Activated CD8-positive, alpha-beta memory T cell treated with anti-CD3 and anti-CD28 coated beads for 36 hours (primary cell): ENCODE results near the gene ITGB8. TPM values are rescaled to one million over a fixed set of nuclear protein-coding genes. Genes with fewer than 3 reads are reported as not detected.
"Not testable (repeated sequence)": the region's sequence is repeated elsewhere in the genome, so short reads cannot be mapped to it uniquely, and the experiment has no call there.

Source experiments
- CTCF ChIA-PET: fragments of 350-600 bp; sonication (Branson Sonifier 250); formaldehyde crosslinking; loops from one replicate; lab custom pipeline; 2021; ENCODE audit warnings: antibody characterized with exemption; lab: Charles Lee
- POLR2A ChIA-PET: fragments of 350-600 bp; sonication (Branson Sonifier 250); formaldehyde crosslinking; loops from one replicate; lab custom pipeline; 2021; ENCODE audit warnings: antibody characterized with exemption; lab: Charles Lee
- total RNA-seq, 2 experiments: library from RNA; stranded (reverse); gene quantifications; one replicate each; pipeline ENCODE4 v1.2.3, GENCODE V29; 2021

The ITGB8 gene
- total RNA-seq, result under 1 TPM; 0.02 to 0.04 TPM

DNA sequence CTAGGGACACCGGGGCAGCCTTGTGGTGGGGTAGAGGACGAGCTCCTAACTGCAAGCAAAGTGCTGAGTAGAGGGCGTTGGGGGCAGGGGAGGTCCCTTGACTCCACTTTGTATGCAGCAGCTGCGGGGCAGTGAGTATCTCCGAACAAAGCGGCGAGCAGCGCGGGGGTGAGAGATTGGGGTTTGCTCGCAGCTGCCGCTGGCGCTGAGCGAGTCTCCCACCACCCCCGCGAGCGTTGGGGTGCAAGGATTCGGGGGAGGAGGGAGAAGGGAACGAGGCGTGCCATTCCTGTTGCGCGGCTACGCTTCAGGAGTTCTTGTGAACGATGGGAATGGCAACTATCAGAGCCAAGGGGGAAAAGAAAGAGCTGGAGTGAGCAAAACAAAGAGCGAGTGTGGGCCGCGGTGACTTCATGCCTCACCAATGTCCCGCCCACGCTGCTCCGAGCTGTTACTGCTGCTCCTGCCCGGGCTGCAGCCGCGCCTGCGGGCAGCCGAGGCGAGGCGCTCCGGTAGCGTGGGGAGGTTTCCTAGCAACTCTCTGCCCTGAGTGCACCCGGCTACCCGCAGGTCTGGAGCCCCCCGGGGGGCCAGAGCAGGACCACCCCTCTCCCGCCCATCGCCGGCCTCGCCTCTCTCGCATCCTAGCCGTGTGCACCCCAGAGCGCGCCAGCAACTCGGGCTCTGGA lies at the start of gene ITGB8:
ITGB8 (plus strand) TSS at position 662 of the 689 bp plus-strand sequence. CDS start 907 bp downstream, outside the sequence.
- ChIA-PET POLR2A (no interaction called here), CTCF (no interaction called here)

DNA sequence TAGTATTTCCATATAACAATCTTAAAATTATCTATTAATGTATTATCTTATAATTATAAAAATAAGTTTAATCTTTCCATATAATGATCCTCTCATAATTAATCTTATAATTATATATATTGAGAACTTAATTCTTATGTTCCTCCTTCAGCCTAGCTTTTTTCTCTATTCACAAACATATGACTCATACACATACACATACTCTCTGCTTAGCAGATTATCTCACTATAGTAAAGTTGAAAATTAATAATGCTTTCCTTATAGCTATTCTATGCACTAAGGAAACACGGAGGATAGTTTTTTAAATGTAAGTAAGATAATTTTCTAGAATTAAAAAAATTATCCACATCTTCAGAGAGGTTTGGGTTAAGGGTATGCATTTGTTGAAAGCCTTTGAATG lies 47.7 kb upstream of the ITGB8 start:
- POLR2A ChIA-PET, result no interaction called here

DNA sequence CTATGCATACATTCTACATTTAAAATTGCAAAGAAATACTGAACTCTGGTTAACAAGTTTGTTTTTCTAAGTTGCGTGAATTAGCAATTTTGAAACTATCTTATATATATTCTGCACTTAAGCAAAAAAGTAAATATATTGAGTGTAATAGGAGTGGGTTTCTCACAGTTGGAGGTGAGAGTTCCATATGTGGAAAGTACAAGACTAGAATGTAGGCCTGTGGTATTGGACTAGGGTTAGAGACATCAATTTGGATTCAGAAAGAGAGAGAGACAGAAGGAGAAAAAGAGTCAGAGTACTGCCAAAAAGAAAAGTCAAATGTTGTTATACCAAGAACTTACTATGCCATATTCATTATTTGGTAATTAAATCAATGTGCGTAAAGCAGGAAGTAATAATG lies 47.3 kb upstream of the ITGB8 start:
- POLR2A ChIA-PET, result no interaction called here
- CTCF ChIA-PET, result no interaction called here

More for the DNA sequence above, 47.7 kb upstream of the ITGB8 start:
- CTCF ChIA-PET, result no interaction called here

DNA sequence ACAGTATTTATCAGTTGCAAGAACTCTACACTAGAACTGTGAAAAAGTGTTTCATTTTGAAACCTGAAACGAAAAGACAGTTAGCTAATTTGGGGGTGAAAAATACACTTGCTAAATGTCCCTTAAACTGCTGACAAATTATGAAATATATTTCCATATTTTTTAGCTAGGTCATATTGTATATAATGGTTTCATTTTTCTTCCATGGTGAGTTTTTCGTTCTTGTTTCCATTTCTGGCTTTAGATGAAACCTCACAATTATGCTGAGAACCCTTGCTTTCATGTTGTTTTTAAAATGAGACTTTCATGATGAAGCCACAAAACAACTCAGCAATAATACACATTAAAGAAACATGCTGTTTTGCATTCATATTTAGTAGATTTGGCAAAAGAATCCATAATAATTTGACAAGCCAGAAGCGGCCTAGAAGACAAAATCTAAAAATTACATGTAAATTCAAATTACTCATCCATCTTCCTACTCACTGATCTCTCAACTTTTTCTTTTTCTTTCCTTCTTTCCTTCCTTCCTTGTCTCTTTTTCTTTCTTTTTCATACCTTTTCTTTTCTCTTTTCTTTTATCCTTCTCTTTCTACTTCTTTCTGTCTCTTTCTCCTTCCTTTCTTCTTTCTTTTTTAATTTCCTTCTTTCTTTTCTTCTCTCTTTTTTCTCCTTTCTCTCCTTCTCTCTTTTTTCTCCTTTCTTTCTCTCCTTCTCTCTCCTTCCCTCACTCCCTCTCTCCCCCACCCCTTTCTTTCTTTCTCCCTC lies 46.5 kb upstream of the ITGB8 start:
- POLR2A ChIA-PET, result no interaction called here

DNA sequence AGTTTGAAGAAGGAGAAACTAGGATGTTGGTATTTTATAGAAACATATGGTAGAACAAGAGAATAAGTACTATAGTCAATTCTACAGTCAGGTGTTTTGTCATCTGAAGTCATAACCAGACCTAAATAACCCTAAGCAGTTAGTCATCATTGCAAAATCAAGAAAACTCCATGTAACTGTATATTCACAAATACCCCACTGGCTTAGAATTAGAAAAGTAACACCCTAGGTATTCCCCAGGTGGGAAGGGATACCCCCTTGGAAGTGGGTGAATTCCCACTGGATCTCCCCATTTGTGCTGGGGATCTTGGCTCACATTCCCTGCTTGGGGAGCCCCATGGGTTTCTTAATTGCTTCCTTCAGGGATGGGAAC lies 45.9 kb upstream of the ITGB8 start:
- ChIA-PET POLR2A (no interaction called here), CTCF (no interaction called here)

More for the DNA sequence above, 46.5 kb upstream of the ITGB8 start:
- CTCF ChIA-PET, result no interaction called here

DNA sequence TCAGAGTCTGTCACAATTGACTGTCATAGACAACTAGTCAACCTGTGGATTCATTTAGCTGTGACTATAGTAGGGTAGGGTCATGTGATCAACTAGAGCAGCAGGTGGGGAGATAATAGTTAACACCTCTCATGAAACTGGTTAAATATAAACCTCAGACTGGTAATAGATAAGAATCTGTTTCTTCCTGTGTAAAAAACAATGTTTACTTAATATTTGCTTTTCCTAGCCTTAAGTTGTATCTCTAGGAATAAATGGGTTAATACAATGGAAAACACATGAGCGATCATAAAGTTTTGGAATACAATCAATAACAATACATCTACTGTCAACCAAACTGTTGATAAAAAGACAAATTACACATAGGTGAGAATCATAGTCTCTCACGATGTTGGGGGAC lies 43.4 kb upstream of the ITGB8 start:
- ChIA-PET CTCF (no interaction called here), POLR2A (no interaction called here)

DNA sequence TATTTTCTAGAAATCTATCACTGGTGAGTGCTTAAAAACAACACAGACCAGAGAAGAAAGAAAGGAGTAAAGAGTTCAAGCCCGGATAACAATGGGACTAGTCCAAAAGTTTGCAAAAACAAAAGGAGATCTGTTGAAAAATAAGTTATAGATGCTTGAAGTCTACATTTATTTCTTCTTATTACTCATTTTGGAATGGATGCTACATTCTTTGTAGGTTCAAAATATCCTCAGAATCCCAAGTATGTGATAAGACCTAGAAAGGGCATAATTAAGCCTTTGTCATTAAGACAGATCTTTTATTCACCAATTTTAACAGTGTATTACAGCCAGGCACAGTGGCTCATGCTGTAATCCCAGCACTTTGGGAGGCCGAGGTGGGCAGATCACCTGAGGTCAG lies 42.7 kb upstream of the ITGB8 start:
- CTCF ChIA-PET, result no interaction called here

DNA sequence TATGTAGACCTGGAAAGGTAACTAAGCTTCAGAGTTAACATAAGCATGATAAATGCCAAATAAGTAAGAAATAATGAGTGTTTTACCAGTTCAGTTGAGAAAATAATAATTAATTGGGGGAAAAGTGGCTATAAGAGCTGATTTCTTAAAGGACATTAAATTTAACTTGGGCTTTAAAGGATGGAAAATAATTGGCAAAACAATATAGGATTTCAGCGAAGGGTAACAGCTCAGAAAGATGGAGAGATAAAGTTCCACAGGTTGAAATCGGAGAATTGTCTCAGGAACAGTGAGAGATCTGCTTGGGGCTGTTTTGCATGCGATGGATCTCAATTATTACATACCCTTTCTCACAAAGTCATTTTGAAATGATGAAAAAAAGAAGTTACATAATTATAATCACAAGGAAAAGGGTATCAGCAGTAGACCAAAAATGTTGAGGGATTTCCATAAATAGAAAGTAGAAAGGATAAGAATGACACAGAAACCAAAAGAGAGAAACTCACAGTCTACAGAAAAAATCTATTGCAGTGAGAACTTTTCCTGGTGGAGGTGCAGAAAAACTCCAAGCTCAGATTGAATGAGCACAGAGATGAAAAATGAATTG lies 40.1 kb upstream of the ITGB8 start:
- ChIA-PET CTCF (interaction anchor here (1.1 kb wide), 1 partner anchor 9 kb away, joined by 5 read pairs; no protein-coding TSS in a partner anchor), POLR2A (no interaction called here)

More for the DNA sequence above, 42.7 kb upstream of the ITGB8 start:
- POLR2A ChIA-PET, result no interaction called here

DNA sequence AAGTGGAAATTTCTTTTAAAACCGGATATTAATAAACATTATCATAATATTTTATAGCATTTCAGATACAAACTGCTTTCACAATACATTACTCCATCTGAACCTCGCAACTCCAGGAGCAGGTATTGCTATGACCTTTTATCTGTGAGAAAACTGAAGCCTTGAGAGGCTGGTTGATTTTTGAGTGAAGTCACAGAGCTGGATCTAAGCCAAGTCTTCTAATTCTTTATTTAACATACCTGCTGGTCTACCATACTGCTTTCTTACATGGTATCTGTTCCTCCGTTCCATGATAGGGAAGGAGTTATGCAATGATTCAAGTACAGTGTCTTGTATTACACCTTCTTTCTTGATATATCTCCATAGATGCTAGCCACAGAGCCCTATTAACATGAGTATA lies 37.4 kb upstream of the ITGB8 start:
- ChIA-PET CTCF (no interaction called here), POLR2A (no interaction called here)

DNA sequence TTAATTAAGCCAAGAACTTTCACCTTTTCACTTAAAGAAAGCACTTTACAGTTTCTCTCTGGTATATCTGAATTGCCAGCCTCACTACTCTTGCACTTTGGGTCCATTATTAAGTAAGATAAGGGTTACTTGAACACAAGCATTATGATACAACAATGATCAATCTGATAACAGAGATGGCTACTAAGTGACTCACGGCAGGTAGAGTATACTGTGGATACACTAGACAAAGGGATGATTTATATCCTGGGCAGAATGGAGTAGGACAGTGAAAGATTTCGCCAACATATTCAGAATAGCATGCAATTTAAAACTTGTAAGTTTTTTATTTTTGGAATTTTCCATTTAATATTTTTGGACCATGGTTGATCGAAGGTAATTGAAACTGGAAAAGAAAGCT lies 34.3 kb upstream of the ITGB8 start:
- ChIA-PET POLR2A (no interaction called here), CTCF (no interaction called here)

DNA sequence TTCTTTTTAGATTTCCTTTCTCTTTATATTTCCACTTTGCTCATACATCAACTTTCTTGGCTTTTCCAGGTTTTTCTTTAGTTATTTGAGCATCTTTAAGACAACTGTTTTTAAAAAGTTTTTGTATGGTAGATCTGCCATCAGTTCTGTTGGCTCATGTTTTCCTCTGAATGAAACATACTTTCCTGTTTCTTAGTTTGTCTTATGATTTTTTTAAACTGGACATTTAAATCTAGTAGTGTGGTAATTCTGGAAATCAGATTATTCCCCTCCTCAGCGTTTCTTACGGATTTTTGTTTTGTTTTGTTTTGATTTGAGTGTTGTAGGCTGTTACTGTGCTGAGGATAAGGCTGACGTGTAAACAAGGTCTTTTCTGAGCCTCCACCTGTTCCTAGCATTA lies 33.8 kb upstream of the ITGB8 start:
- CTCF ChIA-PET, result no interaction called here
- POLR2A ChIA-PET, result no interaction called here

DNA sequence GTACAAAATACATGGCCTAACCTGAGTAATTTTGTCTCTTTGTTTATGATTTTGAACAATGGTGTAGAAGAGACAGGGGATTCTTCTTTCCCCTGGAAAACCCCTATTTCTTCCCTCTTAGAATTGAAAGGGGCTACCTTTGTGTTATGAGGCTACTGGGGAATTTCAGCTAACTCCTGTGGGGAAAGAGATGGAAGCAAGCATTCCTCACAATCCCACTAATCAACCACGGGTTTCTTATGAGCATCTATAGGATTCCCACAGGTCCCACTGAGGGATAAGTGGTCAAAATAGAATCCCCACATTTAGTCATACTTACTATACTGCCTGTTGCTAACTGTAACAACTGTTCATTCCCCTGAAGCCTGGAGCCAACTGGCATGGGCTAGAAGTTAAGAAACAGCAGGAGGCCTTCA lies 32.2 kb upstream of the ITGB8 start:
- CTCF ChIA-PET, result no interaction called here
- POLR2A ChIA-PET, result no interaction called here

DNA sequence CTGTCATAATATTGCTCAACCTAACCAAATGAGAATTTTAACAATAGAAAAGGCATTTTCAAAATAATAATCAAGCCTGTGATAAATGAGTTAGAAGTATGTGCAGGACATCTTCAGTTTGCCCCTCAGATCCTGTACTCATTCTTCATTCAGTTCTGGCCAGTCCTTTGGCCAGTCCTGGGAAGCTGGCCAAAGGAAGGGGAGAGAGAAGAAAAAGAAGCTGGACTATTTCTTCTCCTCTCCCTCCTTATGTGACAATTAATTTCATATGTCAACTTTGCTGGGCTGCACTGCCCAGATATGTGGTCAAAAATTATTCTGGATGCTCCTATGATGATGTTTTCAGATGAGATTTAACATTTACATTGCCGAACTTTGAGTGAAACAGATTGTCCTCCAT lies 31.6 kb upstream of the ITGB8 start:
- POLR2A ChIA-PET, result no interaction called here
- CTCF ChIA-PET, result interaction anchor here (1.9 kb wide), 1 partner anchor 8 kb away, joined by 5 read pairs; no protein-coding TSS in a partner anchor

DNA sequence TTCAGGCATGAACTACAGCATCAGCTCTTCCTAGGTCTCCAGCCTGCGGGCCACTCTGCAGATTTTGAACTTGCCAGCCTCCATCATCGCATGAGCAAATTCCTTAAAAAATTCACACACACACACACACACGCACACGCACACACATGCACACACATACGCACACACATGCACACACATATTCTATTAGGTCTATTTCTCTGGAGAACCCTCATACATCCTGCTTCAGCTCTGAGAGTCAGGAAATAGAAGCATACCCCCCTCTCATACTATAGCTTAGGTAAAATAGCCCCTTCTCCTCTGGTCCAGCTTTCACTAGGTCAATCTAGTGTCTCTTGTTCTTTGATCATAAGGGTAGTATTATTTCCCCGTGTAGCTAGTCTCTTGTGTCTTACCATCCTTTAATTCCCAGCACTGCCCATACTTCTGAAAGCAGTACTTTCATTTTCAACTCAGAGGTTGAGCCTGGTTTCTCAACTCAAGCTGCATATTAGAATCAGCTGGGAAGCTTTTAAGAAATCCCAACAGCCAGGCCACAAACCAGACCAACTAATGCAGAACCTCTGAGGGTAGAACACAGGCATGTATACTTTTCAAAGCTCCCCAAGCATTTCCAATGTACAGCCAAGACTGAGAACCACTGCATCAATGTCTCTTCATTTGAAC lies 30.9 kb upstream of the ITGB8 start:
- ChIA-PET POLR2A (no interaction called here), CTCF (interaction anchor here (1.9 kb wide), 1 partner anchor 9 kb away, joined by 5 read pairs; no protein-coding TSS in a partner anchor)

DNA sequence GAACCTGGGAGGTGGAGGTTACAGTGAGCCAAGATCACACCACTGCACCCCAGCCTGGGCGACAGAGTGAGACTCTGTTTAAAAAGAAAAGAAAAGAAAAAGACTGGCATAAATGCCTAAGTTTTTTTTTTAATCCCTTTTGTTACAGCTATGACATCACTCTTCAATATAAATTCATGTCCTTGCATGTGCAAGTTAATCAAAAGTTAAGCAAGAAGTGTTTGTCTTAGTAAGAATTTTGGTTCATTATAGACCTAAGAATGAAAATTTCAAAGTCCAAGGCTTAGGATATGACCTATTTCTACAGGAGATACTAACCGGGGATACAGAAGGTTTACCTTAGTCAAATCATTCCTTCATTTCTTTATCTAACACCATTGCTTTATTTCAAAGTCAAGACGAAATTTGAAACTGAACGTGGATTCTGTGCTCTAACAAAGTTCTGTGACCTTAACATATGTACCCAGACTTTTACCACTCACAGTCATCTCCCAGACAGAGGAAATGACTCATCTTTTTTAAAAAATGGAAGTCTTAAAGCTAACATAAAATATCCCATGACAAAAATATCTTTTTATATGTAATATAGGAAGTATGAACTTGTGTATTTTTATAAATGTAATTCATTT lies 29.3 kb upstream of the ITGB8 start:
- POLR2A ChIA-PET, result no interaction called here
- CTCF ChIA-PET, result no interaction called here

DNA sequence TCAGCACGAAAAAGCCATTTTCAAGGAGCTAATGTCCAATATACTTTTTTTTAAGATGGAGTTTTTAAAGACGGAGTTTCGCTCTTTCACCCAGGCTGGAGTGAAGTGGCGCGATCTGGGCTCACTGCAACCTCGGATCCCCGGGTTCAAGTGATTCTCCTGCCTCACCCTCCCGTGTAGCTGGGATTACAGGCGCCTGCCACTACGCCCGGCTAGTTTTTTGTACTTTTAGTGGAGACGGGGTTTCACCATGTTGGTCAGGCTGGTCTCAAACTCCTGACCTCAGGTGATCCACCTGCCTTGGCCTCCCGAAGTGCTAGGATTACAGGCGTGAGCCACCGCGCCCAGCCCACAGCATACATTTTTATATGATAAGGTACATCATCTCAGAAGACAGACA lies 28.4 kb upstream of the ITGB8 start:
- CTCF ChIA-PET, POLR2A ChIA-PET: not testable (repeated sequence)

DNA sequence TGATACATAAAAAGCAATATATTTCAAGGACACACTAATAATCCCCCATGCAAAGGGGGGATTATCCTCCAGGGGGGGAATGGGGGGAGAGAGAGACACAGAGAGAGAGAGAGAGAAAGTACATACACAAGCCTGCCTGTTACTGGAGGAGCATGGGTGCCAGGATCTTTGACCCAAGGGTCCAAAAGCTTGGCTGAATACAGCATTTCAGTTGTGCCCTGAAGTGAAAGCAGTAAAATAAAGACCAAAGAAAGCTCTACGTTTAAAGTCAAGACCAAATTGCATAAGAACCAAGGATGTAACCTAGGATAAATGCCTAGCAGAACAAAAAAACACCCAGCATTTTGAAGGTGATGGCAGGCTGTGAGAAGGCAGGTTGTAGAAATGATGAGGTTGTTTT lies 27.8 kb upstream of the ITGB8 start:
- ChIA-PET CTCF (no interaction called here), POLR2A (no interaction called here)

DNA sequence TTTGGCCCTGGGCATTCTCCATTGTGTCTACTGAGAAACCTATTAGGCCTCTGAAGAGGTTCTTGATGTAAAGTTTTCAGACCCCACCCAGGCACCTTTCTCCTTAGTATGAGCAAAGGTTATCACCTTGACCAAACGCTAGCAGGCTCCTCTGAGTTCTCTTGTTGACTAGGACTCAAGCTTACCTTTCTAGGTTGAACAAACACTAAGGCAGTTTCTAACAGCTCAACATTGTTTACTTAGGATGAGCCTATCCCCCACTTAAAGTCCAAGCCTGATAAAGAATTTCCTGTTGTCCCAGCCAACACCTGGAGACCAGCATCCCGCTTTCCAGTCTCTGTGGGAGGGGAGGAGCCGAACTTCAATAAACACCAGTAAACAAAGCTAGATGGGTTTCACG lies 26.3 kb upstream of the ITGB8 start:
- ChIA-PET CTCF (interaction anchor here (0.6 kb wide), 1 partner anchor 22 kb away, joined by 3 read pairs; no protein-coding TSS in a partner anchor), POLR2A (no interaction called here)

DNA sequence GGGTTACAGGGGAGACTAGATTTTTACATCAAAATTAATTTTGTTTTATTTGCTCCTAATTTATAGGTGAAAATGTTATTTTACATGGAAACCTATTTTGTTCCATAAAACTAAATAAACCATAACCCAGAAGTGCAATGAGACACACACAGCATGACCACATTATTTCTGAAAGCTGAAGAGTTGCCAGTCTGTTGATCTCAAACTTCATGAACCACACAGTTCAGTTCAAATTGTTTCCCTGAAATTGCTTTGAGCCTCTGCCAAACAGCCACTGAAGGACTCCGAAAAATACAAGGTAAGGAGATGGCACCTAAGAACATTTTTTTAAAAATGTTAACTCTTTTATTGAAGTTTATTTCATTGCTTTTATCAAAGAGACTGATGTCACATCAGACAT lies 25.0 kb upstream of the ITGB8 start:
- CTCF ChIA-PET, result no interaction called here
- POLR2A ChIA-PET, result no interaction called here
